ENCODE results near the gene PATJ.

GRCh38 chr1:61699911-61700851, 42.1 kb upstream of the PATJ start:
- TF ChIP-seq, protein P1, sequence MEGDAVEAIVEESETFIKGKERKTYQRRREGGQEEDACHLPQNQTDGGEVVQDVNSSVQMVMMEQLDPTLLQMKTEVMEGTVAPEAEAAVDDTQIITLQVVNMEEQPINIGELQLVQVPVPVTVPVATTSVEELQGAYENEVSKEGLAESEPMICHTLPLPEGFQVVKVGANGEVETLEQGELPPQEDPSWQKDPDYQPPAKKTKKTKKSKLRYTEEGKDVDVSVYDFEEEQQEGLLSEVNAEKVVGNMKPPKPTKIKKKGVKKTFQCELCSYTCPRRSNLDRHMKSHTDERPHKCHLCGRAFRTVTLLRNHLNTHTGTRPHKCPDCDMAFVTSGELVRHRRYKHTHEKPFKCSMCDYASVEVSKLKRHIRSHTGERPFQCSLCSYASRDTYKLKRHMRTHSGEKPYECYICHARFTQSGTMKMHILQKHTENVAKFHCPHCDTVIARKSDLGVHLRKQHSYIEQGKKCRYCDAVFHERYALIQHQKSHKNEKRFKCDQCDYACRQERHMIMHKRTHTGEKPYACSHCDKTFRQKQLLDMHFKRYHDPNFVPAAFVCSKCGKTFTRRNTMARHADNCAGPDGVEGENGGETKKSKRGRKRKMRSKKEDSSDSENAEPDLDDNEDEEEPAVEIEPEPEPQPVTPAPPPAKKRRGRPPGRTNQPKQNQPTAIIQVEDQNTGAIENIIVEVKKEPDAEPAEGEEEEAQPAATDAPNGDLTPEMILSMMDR (IDR thresholded peaks at IDR 0.05) = no peak
- TF ChIP-seq POLR2A (IDR thresholded peaks at IDR 0.05) = no peak
